ENCODE results near the gene BCAR1.
"Not testable (repeated sequence)": the region's sequence is repeated elsewhere in the genome, so short reads cannot be mapped to it uniquely, and the experiment has no call there.

The BCAR1 gene

GRCh38 chr16:75240633-75241032 lies 10.8 kb downstream of the BCAR1 start:
- DNase-seq (ENCODE audit: low read depth in 2 of 2, low spot score in 1 of 2): not testable (repeated sequence)

DNA sequence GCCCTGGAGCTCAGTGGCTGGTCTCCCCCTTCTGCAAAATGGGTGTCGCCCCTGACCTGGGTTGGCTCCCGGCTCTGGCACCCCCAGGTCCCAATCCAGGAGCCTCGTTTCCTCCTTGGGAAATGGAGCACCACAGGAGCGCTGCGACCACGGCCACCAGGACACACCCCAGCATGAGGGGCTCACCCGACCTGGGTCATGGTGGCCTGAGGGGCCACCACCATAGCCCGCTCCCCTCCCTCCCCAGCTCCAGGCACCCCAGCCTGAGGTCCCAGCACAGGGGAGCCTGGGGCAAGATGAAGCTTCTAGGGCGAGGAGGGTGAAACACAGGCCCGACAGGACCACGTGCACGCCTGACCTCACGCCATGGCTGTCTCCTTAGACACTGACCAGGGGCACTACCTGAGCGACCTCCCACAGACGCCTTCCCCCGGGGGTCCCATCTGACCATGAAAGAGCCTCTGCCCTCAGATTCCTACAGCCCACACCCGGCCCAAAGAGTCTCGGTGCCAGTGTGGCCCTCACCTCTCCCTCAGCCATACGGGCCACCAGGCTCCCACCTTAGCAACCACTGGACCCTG lies 11.8 kb downstream of the BCAR1 start:
- no peak for DNase-seq (ENCODE audit: low read depth in 2 of 2, low spot score in 1 of 2)

GRCh38 chr16:75238853-75239541 lies 12.4 kb downstream of the BCAR1 start:
- DNase-seq (ENCODE audit: low read depth in 2 of 2, low spot score in 1 of 2): no peak

DNA sequence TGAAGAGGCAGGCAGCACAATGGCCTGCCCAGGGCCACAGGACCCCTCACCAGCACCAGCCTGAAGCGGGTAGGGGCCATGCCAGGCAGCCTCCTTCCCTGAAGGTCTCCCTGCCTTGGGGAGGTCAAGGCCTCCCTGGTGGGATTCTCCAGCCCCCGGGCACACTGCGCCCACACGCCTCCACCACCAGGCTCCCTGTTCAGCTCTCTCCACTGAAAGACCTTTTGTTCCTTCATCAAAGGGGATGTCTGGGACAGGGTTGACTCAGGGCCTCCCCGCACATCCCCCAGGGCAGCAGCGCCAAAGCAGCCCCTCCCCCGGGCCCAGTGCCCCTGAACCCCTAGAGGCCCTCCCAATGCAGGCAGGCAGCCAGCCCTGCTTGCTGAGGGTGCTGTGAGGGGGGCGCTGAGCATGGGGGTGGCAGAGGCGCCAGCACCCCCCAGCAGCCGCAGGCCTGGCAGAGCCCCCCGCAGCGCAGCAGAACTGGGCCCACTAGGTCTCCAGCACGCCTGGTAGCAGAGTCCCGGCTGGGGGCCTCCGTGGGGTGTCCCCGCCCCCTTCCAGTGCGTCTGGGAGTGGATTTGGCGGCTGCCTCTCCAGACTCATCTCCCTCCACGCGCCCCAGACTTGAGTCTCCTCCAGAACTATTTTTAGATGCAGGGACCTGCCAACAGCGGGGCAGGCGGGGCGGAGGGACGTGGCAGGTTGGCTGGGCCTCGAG lies 13.1 kb downstream of the BCAR1 start:
- no peak for DNase-seq (ENCODE audit: low read depth in 2 of 2, low spot score in 1 of 2)

DNA sequence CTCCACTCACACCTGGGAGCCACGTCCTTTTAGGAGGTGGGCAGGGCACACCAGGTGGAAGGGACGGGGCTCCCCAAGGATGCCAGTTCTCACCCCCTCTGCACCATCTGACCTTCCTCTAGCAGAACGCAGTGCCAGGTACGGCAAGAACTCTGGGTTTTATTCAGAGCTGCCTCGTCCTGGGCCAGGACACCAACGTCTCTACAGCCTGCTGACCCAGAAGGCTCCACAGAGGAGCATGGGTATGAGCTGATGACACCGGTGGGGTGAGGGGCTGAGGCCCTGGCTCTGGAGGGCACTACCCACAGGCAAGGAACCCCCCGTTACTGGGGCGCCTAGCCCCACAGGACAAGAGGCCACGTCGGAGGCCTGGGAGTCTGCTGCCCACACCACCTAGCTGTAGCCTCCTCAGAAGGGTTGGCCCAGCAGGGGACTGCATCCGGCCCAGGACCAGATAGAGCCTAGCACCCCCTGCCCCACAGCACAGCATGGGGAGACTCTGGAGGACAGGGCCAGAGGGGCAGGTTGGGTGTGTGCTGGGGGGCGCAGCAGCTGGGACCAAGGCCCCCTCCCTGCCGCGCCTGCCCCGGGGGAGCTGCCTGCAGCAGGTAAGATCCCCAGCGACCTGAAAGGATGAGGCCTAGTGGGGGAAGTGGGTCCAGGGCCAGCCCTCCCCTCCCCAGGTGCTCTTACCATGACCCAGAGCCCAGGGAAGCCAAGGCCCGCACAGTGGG lies 13.9 kb downstream of the BCAR1 start:
- no peak for DNase-seq (ENCODE audit: low read depth in 2 of 2, low spot score in 1 of 2)

GRCh38 chr16:75236736-75237397 lies 14.6 kb downstream of the BCAR1 start:
- DNase-seq (ENCODE audit: low read depth in 2 of 2, low spot score in 1 of 2): no peak

GRCh38 chr16:75236232-75236631 lies 15.2 kb downstream of the BCAR1 start:
- DNase-seq (ENCODE audit: low read depth in 2 of 2, low spot score in 1 of 2): no peak

- no peak for DNase-seq (ENCODE audit: low read depth in 2 of 2, low spot score in 1 of 2)
These were observed 15.7 kb downstream of the BCAR1 start for GRCh38 chr16:75235721-75236193.

DNA sequence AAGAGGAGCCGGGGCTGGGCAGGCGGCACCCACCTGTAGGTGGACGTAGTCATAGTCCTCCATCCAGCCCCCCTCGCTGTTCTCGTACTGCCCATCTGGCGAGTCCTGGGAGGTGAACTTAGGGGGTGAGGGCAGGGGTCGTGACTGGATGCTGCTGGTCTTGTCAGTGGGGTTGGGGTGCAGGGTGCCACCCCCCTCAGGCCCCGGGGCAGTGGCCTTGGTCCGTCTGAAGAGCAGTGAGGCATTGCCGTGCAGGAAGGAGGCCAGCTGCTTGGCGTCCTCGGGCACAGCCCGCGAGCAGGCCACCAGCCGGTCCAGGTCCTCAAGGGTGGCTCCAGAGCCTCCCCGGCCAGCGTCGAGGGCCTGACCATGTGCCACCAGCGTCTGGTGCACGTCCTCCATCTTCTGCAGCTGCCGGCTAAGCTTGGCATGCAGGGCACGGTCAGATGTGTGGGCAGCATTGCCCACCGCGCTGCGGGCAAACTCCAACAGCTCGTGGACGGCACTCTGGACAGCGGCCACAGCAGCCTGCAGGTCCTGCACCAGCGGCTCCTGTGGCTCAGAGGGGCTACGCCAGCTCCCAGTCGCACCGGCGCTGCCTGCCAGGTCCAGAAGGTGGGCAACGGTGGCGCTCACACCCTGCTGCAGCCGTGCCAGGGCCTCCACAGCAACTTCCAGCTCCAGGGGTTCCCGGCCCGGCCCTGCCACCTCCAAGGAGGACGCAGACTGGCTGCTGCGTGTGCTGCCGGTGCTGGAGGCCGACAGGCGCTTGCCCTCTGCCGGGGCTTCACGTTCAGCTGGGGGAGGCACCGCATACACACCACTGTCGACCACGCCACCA lies 16.3 kb downstream of the BCAR1 start:
- DNase-seq (ENCODE audit: low read depth in 2 of 2, low spot score in 1 of 2): no peak

DNA sequence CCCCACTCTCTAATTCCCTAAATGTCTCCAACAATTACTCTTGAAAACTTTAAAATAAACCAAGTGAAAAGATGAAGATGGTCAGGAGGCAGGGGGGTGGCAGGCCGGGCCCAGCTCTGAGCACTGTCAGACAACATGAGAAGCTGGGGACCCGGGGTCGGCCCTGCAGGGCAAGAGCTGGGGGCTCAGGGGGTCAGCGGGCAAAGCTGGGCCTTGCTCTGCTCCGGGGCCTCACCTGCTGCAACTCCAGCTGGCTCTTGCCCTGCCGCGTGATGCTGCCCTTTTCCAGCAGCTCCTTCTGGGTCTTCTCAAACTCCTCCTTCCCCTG lies 17.8 kb downstream of the BCAR1 start:
- no peak for DNase-seq (ENCODE audit: low read depth in 2 of 2, low spot score in 1 of 2)

DNA sequence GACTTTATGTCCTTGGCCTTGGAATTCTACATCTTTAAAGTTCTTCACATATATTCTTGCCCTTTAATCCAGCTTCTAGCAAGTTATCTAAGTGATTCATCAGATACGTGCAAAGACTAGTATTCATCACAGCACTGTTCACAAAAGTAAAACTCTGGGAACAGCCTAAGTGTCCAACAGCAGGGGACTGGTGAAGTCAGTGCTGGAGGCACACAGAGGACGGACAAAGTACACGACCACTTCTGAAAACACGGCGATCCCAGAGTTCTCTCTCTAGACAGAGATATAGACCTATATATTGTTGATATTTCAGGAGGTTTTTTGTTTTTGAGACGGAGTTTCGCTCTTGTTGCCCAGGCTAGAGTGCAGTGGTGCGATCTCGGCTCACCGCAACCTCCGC lies 19.9 kb downstream of the BCAR1 start:
- no peak for DNase-seq (ENCODE audit: low read depth in 2 of 2, low spot score in 1 of 2)

DNA sequence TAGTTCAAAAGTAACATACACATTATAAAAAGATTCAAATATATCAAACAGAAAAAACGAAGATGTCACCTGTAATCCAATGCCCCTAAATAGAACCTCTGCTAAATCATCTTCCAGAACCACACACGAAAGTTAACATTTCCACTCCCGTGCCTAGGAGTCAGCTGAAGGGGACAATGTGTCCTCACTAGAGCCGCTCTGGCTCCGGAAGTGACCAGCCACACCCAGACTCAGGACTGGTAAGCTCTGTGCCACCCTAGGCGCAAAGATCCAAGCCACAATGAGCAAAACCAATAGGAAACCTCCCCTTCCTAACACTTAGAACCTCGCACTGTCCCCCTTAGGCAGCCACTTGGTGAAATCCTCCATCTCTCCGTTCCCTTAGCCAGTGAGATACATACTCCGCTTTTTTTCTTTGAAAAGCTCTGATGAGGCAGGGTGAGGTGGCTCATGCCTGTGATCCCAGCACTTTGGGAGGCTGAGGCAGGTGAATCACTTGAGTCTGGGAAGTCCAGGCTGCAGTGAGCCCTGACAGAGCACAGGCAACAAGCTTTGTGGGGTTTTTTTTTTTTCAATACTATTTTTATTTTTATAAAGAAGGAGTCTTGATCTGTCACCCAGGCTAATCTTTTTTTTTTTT lies 20.8 kb downstream of the BCAR1 start:
- no peak for DNase-seq (ENCODE audit: low read depth in 2 of 2, low spot score in 1 of 2)

GRCh38 chr16:75229172-75230031 lies 22.0 kb downstream of the BCAR1 start:
- no peak for DNase-seq (ENCODE audit: low read depth in 2 of 2, low spot score in 1 of 2)

- no peak for DNase-seq (ENCODE audit: low read depth in 2 of 2, low spot score in 1 of 2)
These were observed 23.1 kb downstream of the BCAR1 start for GRCh38 chr16:75228143-75228976.

DNA sequence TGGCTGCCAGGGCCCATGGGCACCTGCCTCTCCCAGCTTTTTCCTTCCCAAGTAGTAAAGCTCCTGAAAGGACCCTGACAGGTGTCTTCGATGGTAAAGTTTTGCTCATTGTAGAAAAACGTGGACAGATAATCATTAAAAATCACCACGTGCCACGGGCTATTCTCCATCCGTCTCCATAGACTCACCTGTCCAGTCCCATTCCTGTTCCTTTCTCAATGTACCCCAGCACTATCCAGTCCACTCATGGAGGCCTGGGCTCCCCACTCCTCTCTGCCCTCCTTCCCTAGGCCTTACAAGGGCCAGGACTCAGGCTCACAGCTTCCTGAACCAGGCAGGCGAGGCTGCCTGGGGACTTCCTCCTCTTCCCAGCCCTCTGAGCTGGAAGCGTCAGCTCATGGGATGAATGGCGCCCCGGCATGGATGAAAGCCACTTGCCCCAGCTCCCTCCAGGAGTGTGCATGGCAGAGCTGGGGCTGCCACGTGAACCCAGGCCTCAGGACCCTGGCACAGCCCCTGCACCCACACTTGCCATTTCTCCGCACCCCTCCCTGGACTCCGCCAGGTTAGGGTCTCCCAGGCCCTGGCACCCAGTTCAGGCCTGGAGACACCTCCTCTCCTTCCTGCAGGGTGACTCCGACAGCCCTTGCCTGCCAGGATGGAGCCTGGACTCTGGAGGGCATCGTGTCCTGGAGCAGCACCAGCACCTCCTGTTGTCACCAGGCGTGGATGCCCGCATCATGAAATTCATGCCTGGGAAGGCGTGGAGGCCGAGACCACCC lies 23.9 kb downstream of the BCAR1 start:
- DNase-seq (ENCODE audit: low read depth in 2 of 2, low spot score in 1 of 2): no peak

DNA sequence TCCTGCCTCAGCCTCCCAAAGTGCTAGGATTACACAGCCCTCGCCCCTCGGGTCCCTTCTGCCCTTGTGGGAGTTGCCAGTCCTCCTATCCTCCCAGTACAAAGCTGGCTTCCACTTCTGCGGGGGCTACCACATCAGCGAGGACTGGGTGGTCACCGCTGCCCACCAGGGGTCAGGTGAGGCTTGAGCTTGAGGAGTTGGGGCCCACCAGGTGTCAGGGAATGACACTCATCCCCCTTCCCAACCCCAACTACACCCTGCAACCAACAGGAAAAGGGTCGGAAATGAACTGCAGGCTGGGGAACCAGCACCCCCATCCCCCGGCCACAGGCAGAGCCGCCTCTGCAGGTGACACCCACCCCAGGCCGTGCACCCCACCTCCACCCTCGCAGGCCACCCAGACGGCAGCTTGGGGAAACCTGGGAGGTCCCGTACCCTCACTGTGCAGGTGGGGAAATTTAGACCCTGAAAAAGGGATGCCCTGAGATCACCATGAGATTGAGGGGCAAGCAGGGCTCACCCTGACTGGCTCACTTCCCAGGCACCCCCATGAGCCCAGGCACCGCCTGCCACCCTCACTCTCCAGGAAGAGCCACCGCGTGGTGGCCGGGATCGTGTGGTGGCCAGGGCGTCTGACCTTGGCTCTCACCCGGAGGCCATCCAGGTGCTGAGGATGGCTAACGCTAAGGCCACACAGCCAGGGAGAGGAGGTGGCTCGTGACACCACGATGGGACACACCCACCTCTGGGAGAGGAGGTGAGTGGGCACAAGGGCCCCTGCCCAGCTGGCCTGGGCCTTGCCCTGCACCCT lies 24.7 kb downstream of the BCAR1 start:
- DNase-seq (ENCODE audit: low read depth in 2 of 2, low spot score in 1 of 2): no peak

All from stimulated activated CD8-positive, alpha-beta memory T cell treated with anti-CD3 and anti-CD28 coated beads, Interleukin-4, amount 100 ng/mL, for 1 hour (primary cell).